GM19452 (cell line): Measurements from ENCODE around the gene LANCL1.

ENCODE experiments used
- ATAC-seq: cut with Tn5 transposase; IDR thresholded peaks from one replicate; pipeline ENCODE4 v1.9.1; 2021; ENCODE audit not compliant: unreplicated experiment

Gene LANCL1

GRCh38 chr2:210399440-210400041 lies 77.0 kb downstream of the LANCL1 start:
- no peak for ATAC-seq

- ATAC-seq = no peak
Measured at GRCh38 chr2:210392469-210392881, 84.1 kb downstream of the LANCL1 start.

GRCh38 chr2:210389856-210390255 lies 86.7 kb downstream of the LANCL1 start:
- ATAC-seq = no peak

GRCh38 chr2:210388148-210388547 lies 88.4 kb downstream of the LANCL1 start:
- no peak for ATAC-seq

GRCh38 chr2:210387074-210387473 lies 89.5 kb downstream of the LANCL1 start:
- ATAC-seq = no peak
